Measurements from ENCODE around the gene CD207. TPM values are rescaled to one million over a fixed set of nuclear protein-coding genes. Genes with fewer than 3 reads are reported as not detected.

Gene CD207
- total RNA-seq, 4 donors from 2014 or later = 0.95 TPM; not detected in 3

GRCh38 chr2:70817284-70817954 is 18.2 kb downstream of the CD207 start:
- no peak for TF ChIP-seq EP300 (IDR thresholded peaks at IDR 0.05; ENCODE audit: low read depth)
- TF ChIP-seq, protein P1, sequence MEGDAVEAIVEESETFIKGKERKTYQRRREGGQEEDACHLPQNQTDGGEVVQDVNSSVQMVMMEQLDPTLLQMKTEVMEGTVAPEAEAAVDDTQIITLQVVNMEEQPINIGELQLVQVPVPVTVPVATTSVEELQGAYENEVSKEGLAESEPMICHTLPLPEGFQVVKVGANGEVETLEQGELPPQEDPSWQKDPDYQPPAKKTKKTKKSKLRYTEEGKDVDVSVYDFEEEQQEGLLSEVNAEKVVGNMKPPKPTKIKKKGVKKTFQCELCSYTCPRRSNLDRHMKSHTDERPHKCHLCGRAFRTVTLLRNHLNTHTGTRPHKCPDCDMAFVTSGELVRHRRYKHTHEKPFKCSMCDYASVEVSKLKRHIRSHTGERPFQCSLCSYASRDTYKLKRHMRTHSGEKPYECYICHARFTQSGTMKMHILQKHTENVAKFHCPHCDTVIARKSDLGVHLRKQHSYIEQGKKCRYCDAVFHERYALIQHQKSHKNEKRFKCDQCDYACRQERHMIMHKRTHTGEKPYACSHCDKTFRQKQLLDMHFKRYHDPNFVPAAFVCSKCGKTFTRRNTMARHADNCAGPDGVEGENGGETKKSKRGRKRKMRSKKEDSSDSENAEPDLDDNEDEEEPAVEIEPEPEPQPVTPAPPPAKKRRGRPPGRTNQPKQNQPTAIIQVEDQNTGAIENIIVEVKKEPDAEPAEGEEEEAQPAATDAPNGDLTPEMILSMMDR (IDR thresholded peaks at IDR 0.05) = no peak
- TF ChIP-seq POLR2A (IDR thresholded peaks at IDR 0.05) = no peak
- TF ChIP-seq POLR2AphosphoS5 (IDR thresholded peaks at IDR 0.05) = no peak
- no peak overlapping the region for H3K4me3 ChIP-seq
- in situ Hi-C loops (cut with MboI; ENCODE audit: low pct_ligation_motif_present in 1 of 4, low pct_unique_long_range_greater_than_20kb in 1 of 4, low sequenced_read_pairs in 3 of 4) (no loop called here), intact Hi-C loops (cut with DNase I; ENCODE audit: low total_unique reads) (no loop called here)
- DNase-seq = no peak
- WGBS, 2 donors (ENCODE audit: low coverage in 1 of 2) = 67 to 81% methylated on average over 1 to 3 of the region's 3 CpGs
- H3K27ac ChIP-seq = no peak overlapping the region
- no peaks in the 10 kb centered on the region for H3K9me3 ChIP-seq
- H3K36me3 ChIP-seq = no peaks in the 10 kb centered on the region
- H3K27me3 ChIP-seq = peaks cover 16% of the 10 kb centered on the region
- H3K4me1 ChIP-seq = no peaks in the 10 kb centered on the region

DNA sequence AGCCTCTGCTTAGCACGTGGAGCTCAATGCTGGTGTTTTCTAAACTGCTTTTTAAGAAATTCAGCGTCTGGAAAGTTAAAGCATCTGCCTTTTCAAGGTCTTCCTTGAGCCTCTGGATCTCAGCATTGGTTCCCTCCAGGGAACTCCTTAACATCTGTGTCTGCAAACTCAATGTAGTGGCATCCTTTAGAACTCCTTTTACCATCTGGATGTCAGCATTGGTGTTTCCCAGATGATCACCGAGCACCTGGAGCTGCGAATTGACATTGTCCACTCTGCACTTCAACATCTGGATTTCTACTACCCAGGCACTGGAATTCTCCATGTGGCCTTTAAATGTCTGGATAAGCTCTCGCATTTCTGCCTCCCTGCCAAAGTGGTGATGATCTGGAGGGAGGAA is 18.9 kb downstream of the CD207 start:
- TF ChIP-seq POLR2A (IDR thresholded peaks at IDR 0.05) (no peak), EP300 (IDR thresholded peaks at IDR 0.05; ENCODE audit: low read depth) (no peak), POLR2AphosphoS5 (IDR thresholded peaks at IDR 0.05) (no peak)
- TF ChIP-seq, protein P1 (IDR thresholded peaks at IDR 0.05) = no peak
- WGBS, 2 donors (ENCODE audit: low coverage in 1 of 2) = 71 to 76% methylated on average over 5 of the region's 5 CpGs
- Histone ChIP-seq H3K4me1 (no peaks in the 10 kb centered on the region), H3K9me3 (no peaks in the 10 kb centered on the region), H3K36me3 (no peaks in the 10 kb centered on the region), H3K4me3 (no peak overlapping the region), H3K27ac (no peak overlapping the region), H3K27me3 (peaks cover 16% of the 10 kb centered on the region)
- intact Hi-C loops (cut with DNase I; ENCODE audit: low total_unique reads) (no loop called here), in situ Hi-C loops (cut with MboI; ENCODE audit: low pct_ligation_motif_present in 1 of 4, low pct_unique_long_range_greater_than_20kb in 1 of 4, low sequenced_read_pairs in 3 of 4) (no loop called here)
- no peak for DNase-seq

- 80 to 100% methylated on average over 1 to 12 of the region's 12 CpGs for WGBS, 2 donors (ENCODE audit: low coverage in 1 of 2)
- no peaks in the 10 kb centered on the region for H3K4me1 ChIP-seq
- H3K9me3 ChIP-seq = no peaks in the 10 kb centered on the region
- H3K4me3 ChIP-seq = no peak overlapping the region
- in situ Hi-C loops (cut with MboI; ENCODE audit: low pct_ligation_motif_present in 1 of 4, low pct_unique_long_range_greater_than_20kb in 1 of 4, low sequenced_read_pairs in 3 of 4) = no loop called here
- H3K27ac ChIP-seq = no peak overlapping the region
- no peak for DNase-seq
- peaks cover 15% of the 10 kb centered on the region for H3K27me3 ChIP-seq
- H3K36me3 ChIP-seq = no peaks in the 10 kb centered on the region
- intact Hi-C loops (cut with DNase I; ENCODE audit: low total_unique reads) = no loop called here
- TF ChIP-seq EP300 (IDR thresholded peaks at IDR 0.05; ENCODE audit: low read depth) (no peak), POLR2AphosphoS5 (IDR thresholded peaks at IDR 0.05) (no peak)
These were observed 26.3 kb downstream of the CD207 start for GRCh38 chr2:70808983-70809958.

- intact Hi-C loops (cut with DNase I; ENCODE audit: low total_unique reads) (no loop called here), in situ Hi-C loops (cut with MboI; ENCODE audit: low pct_ligation_motif_present in 1 of 4, low pct_unique_long_range_greater_than_20kb in 1 of 4, low sequenced_read_pairs in 3 of 4) (no loop called here)
- TF ChIP-seq, protein P1 (IDR thresholded peaks at IDR 0.05) = no peak
- TF ChIP-seq POLR2A (IDR thresholded peaks at IDR 0.05) = no peak
- no peak for TF ChIP-seq EP300 (IDR thresholded peaks at IDR 0.05; ENCODE audit: low read depth)
- TF ChIP-seq POLR2AphosphoS5 (IDR thresholded peaks at IDR 0.05) = no peak
- Histone ChIP-seq H3K27ac (no peak overlapping the region), H3K4me1 (no peaks in the 10 kb centered on the region), H3K4me3 (no peak overlapping the region), H3K36me3 (no peaks in the 10 kb centered on the region), H3K27me3 (peaks cover 15% of the 10 kb centered on the region), H3K9me3 (no peaks in the 10 kb centered on the region)
- 88% methylated on average over 4 of the region's 4 CpGs for WGBS, 2 donors (ENCODE audit: low coverage in 1 of 2)
- no peak for DNase-seq
These were observed 27.8 kb downstream of the CD207 start for GRCh38 chr2:70807828-70808118.

All from transverse colon (tissue), 4 donors.